HG02588 (cell line): Measurements from ENCODE around the gene MKLN1.

Experiments
- ATAC-seq: cut with Tn5 transposase; IDR thresholded peaks from one replicate; pipeline ENCODE4 v1.9.1; 2021; ENCODE audit warnings: mild to moderate bottlenecking, moderate library complexity; ENCODE audit not compliant: unreplicated experiment

MKLN1 gene

GRCh38 chr7:131346885-131347592 lies 19.4 kb downstream of the MKLN1 start:
- no peak for ATAC-seq

GRCh38 chr7:131352032-131352431 lies 24.4 kb downstream of the MKLN1 start:
- no peak for ATAC-seq

DNA sequence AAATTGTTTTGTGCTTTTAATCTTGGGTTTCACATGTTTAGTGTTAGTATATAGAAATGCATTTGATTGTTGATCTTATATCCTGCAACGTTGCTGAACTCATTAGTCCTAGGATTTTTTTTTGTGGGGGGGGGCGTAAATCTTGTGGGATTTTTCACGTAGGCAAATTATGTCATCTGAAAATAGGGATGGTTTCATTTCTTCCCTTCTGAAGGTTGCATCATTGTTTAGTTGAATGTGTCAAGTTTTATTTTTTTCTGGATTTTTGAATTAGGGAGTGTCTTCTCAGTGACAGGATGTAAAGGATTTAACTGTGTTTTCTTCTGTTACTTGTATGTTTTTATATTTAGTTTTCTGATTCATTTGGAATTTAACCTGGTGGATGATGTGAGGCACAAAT lies 26.7 kb downstream of the MKLN1 start:
- no peak for ATAC-seq

GRCh38 chr7:131355917-131356777 lies 28.5 kb downstream of the MKLN1 start:
- no peak for ATAC-seq

GRCh38 chr7:131357282-131357880 lies 29.7 kb downstream of the MKLN1 start:
- no peak for ATAC-seq

GRCh38 chr7:131358636-131359035 lies 31.0 kb downstream of the MKLN1 start:
- ATAC-seq: no peak

DNA sequence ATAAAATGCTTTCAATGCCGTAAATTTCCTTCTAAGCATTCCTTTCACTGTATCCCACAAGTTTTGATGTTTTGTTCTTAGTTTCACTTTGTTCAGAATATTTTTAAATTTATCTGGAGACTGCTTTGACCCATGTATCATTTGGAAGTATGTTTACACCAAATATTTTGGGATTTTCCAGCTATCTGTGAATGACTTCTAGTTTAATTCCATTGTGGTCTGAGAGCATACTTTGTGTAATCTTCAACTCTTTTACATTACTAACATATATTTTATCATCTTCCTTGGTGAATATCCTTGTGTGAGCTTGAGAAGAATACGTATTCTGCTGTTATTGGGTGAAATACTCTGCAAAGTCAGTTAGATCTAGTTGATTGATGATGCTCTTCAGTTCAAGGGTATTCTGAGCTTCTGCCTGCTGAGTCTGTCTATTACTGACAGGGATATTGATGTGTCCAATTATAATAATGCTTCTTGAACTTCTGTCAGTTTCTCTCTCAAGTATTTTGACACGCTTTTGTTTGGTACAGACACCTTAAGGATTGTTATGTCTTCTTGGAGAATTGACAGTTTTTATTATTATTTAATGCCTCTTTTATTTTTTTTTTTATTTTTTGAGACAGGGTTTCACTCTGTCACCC lies 31.6 kb downstream of the MKLN1 start:
- no peak for ATAC-seq

DNA sequence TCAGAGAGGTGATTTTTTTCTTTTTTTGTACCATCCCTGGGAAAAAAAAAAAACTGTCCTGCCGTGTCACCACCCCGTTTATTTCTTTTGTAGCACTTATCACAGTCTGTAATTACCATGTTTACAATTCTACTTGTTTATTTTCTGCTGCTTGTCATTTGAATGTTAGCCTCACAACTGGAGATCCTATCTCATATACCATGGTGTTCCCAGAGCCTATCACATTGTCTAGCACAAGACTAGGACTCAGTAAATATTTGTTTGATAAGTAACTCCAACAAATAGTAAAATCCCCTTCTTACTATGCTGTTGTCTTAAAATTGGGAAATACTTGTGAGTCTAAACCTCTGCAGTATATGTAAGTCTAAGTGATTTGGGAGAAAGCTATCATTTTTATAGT lies 36.0 kb downstream of the MKLN1 start:
- no peak for ATAC-seq

DNA sequence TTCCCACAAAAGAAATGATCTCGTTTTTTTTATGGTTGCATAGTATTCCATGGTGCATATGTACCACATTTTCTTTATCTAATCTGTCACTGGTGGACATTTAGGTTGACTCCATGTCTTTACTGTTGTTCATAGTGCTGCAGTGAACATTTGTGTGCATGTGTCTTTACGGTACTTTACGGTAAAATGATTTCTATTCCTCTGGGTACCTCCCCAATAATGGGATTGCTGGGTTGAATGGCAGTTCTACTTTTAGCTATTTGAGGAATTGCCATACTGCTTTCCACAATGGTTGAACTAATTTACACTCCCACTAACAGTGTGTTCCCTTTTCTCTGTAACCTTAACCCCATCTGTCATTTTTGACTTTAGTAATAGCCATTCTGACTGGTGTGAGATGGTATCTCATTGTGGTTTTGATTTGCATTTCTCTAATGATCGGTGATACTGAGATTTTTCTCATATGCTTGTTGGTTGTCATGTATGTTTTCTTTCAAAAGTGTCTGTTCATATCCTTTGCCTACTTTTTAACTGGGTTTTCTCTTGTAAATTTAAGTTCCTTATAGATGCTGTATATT lies 37.2 kb downstream of the MKLN1 start:
- no peak for ATAC-seq

- no peak for ATAC-seq
Measured at GRCh38 chr7:131365838-131366237, 38.2 kb downstream of the MKLN1 start.

DNA sequence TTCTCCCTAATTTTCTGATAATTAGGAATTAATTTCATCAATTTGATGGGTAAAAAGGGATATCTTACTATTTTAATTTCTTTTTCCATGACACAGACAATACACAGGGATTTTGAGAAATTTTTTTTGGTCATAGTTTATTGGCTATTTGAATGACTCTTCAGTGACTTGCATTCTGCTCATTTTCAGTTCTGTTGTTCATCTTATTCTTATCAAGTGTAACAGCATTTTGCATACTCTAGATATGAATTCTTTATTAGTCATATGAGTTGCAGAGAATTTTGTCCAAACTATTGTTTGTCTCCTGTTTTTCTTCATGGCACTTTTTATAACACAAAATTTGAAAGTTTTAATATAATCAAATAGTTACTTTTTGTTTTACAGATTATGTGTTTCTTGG lies 41.7 kb downstream of the MKLN1 start:
- no peak for ATAC-seq

- ATAC-seq: peak; percentile 49
Measured at GRCh38 chr7:131370523-131370968, 42.9 kb downstream of the MKLN1 start.

GRCh38 chr7:131371411-131371810 lies 43.7 kb downstream of the MKLN1 start:
- no peak for ATAC-seq

DNA sequence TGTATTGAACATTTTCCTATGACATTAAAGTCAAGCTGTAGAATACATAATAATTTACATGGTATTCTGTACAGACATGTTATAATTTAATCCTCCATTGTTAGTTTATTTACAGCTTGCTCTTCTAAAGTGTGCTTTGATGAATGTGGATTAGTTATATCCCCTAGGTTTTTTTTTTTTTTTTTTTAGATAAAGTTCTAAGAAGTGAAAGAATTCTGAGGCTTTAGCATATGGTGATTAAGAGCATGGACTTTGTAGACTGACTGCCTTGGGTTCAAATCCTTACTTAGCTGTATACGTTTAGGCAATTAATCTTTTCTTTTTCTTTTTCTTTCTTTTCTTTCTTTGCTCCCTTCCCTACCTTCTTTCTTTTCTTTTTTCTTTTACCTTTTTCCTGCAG lies 44.9 kb downstream of the MKLN1 start:
- ATAC-seq: no peak

DNA sequence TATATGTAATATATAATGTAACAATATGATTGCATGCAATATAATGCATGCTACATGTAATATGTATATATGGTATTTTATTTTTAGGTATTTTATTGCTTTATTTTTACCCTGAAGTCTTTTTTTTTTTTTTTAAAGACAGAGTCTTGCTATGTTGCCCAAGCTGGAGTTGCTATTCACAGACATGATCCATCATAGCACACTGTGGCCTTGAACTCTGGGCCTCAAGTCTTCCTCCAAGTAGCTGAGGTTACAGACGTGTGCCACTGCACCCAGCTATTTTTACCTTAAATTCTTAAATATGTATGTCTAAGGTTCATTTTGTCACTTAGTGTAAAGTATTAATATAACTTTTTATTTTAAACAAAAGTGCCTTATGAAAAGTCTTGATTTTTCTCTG lies 47.1 kb downstream of the MKLN1 start:
- ATAC-seq: no peak

- ATAC-seq: no peak
Measured at GRCh38 chr7:131381069-131381838, 53.6 kb downstream of the MKLN1 start.

DNA sequence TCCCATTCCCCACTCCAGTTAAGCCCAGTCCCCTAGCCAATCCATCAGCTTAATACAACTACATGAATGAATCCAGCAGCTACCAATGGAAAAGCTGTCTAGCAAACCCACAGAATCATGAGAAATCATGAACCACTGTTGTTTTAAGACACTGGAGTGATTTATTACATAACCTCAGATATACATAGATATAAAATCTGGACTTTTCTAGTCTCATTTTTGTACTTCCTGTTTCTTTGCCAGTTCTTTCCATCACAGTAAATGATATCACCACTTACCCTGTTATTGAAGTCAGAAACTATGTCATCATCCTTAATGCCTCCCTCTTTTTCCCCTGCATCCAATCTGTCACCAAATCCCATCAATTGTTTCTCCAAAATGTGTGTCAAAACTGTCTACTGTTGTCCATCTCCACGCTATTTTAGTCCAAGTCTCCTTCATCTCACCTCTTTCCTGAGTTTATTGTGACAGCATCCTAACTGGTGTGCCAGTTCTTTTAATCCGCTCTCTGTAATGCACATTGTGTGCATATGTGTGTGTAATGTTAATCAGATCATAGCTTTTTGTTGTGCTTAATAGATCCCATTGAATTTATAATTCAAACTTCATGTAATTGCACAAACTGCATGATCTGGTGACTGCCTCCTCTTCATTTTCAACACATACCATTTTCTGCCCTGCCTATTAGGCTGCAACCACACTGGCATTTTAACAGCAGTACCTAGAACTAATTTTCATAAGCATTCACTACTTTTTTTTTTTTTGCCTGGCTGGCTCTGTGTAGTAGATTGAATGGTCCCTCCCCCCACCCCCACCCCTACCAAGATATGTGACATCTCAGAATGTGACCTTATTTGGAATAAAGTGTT lies 56.0 kb downstream of the MKLN1 start:
- no peak for ATAC-seq

DNA sequence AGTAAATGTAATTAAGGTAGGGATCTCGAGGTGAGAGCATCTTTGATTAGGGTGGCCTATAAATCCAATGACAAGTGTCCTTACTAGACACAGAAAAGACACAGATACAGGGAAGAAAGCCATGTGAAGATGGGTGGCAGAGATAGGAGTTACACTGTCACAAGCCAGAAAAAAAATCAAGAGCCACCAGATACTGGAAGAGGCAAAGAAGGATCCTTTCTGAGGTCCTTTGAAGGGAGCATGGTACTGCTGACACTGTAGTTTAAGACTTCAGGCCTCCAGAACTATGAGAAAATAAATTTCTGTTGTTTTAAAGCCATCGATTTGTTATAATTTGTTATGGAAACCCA lies 56.6 kb downstream of the MKLN1 start:
- ATAC-seq: no peak

- no peak for ATAC-seq
Measured at GRCh38 chr7:131385039-131385605, 57.4 kb downstream of the MKLN1 start.
